Measurements from ENCODE around the gene LMTK2.

Gene LMTK2

GRCh38 chr7:98163704-98164494 is 57.2 kb downstream of the LMTK2 start:
- TF ChIP-seq, protein P1, sequence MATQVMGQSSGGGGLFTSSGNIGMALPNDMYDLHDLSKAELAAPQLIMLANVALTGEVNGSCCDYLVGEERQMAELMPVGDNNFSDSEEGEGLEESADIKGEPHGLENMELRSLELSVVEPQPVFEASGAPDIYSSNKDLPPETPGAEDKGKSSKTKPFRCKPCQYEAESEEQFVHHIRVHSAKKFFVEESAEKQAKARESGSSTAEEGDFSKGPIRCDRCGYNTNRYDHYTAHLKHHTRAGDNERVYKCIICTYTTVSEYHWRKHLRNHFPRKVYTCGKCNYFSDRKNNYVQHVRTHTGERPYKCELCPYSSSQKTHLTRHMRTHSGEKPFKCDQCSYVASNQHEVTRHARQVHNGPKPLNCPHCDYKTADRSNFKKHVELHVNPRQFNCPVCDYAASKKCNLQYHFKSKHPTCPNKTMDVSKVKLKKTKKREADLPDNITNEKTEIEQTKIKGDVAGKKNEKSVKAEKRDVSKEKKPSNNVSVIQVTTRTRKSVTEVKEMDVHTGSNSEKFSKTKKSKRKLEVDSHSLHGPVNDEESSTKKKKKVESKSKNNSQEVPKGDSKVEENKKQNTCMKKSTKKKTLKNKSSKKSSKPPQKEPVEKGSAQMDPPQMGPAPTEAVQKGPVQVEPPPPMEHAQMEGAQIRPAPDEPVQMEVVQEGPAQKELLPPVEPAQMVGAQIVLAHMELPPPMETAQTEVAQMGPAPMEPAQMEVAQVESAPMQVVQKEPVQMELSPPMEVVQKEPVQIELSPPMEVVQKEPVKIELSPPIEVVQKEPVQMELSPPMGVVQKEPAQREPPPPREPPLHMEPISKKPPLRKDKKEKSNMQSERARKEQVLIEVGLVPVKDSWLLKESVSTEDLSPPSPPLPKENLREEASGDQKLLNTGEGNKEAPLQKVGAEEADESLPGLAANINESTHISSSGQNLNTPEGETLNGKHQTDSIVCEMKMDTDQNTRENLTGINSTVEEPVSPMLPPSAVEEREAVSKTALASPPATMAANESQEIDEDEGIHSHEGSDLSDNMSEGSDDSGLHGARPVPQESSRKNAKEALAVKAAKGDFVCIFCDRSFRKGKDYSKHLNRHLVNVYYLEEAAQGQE (IDR thresholded peaks at IDR 0.05; ENCODE audit: insufficient read depth in 1 of 2, low read depth in 2 of 2, low read length in 2 of 2), result no peak
- TF ChIP-seq FOXP2 (optimal IDR thresholded peaks at IDR 0.05; ENCODE audit: borderline replicate concordance, extremely low read depth, extremely low read length, insufficient read depth) (no peak), TAF1 (IDR thresholded peaks at IDR 0.05; ENCODE audit: borderline replicate concordance, insufficient read depth, low read length) (no peak), SIN3A (IDR thresholded peaks at IDR 0.05; ENCODE audit: borderline replicate concordance, insufficient read depth, low read length) (no peak), POLR2AphosphoS5 (IDR thresholded peaks at IDR 0.05; ENCODE audit: low read depth, low read length) (no peak)

GRCh38 chr7:98165827-98166667 is 59.4 kb downstream of the LMTK2 start:
- no peak for TF ChIP-seq TAF1 (IDR thresholded peaks at IDR 0.05; ENCODE audit: borderline replicate concordance, insufficient read depth, low read length)
- no peak for TF ChIP-seq SIN3A (IDR thresholded peaks at IDR 0.05; ENCODE audit: borderline replicate concordance, insufficient read depth, low read length)
- no peak for TF ChIP-seq FOXP2 (optimal IDR thresholded peaks at IDR 0.05; ENCODE audit: borderline replicate concordance, extremely low read depth, extremely low read length, insufficient read depth)
- TF ChIP-seq, protein P1 (IDR thresholded peaks at IDR 0.05; ENCODE audit: insufficient read depth in 1 of 2, low read depth in 2 of 2, low read length in 2 of 2), result no peak
- TF ChIP-seq POLR2AphosphoS5 (IDR thresholded peaks at IDR 0.05; ENCODE audit: low read depth, low read length), result no peak

DNA sequence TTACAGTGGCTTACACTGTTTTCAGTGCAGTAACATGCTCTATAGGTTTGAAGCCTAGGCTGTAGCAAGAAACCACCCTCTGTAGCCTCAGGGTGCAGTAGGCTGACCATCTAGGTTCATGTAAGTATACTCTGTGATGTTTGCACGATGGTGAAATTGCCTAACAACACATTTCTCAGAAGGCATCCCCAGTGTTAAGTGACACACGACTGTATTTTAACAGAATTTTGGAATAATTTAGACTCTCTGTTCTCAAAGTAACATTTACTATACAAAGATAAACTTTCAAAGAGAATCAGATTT is 60.0 kb downstream of the LMTK2 start:
- no peak for TF ChIP-seq SIN3A (IDR thresholded peaks at IDR 0.05; ENCODE audit: borderline replicate concordance, insufficient read depth, low read length)
- no peak for TF ChIP-seq FOXP2 (optimal IDR thresholded peaks at IDR 0.05; ENCODE audit: borderline replicate concordance, extremely low read depth, extremely low read length, insufficient read depth)
- TF ChIP-seq, protein P1 (IDR thresholded peaks at IDR 0.05; ENCODE audit: insufficient read depth in 1 of 2, low read depth in 2 of 2, low read length in 2 of 2), result no peak
- TF ChIP-seq POLR2AphosphoS5 (IDR thresholded peaks at IDR 0.05; ENCODE audit: low read depth, low read length), result no peak
- TF ChIP-seq TAF1 (IDR thresholded peaks at IDR 0.05; ENCODE audit: borderline replicate concordance, insufficient read depth, low read length), result no peak

- TF ChIP-seq SIN3A (IDR thresholded peaks at IDR 0.05; ENCODE audit: borderline replicate concordance, insufficient read depth, low read length) (no peak), POLR2AphosphoS5 (IDR thresholded peaks at IDR 0.05; ENCODE audit: low read depth, low read length) (no peak), FOXP2 (optimal IDR thresholded peaks at IDR 0.05; ENCODE audit: borderline replicate concordance, extremely low read depth, extremely low read length, insufficient read depth) (no peak)
- TF ChIP-seq, protein P1 (IDR thresholded peaks at IDR 0.05; ENCODE audit: insufficient read depth in 1 of 2, low read depth in 2 of 2, low read length in 2 of 2), result no peak
Observed at GRCh38 chr7:98167653-98168052, 61.0 kb downstream of the LMTK2 start.
